ENCODE data around the gene ZBTB16.

The ZBTB16 gene

GRCh38 chr11:114290503-114291235 lies 231.2 kb downstream of the ZBTB16 start:
- no peak for DNase-seq

- DNase-seq = no peak
Observed at GRCh38 chr11:114291381-114291780, 231.9 kb downstream of the ZBTB16 start.

- no peak for DNase-seq
Observed at GRCh38 chr11:114291842-114292680, 232.6 kb downstream of the ZBTB16 start.

GRCh38 chr11:114293201-114293711 lies 233.7 kb downstream of the ZBTB16 start:
- DNase-seq = no peak

- peak in 1 of 2 donors; percentile 34 for DNase-seq
Observed at GRCh38 chr11:114295676-114296604, 236.4 kb downstream of the ZBTB16 start, which contains the start of gene NNMT. TSS of gene NNMT (plus strand) at chr11:114296399. CDS start at chr11:114296557, 158 bp downstream.

DNA sequence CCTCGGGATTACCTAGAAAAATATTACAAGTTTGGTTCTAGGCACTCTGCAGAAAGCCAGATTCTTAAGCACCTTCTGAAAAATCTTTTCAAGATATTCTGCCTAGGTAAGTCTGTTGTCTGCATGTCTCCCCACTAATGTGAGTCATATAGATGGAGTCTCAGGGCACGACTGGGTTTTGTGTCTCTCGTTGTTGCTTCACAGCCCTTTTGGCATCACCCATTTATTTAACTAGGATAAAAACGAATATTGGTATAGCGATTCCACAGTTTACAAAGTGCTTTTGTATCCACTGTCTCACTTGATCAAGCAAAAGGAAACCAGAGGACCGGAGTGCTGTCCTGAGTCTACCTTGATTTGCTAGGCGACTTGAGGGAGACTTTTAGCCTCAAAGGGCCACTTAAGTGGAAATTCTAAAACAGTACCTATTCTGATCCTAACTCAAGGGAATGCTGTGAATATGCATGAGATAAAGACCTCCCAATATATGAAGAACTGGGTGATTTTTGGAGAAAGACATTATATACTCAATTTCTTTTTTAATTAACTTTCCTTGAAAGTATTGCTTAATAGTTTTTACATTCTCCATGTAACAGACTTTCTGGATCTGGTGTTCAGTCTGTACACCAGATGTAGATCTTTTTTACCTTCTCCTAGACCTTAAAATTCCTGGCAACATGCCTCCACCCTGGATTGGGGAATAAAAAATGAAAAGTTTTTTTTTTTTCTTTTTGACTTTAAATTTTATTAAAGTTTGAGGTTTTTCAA lies 237.3 kb downstream of the ZBTB16 start:
- no peak for DNase-seq

- no peak for DNase-seq
Observed at GRCh38 chr11:114297806-114298709, 238.5 kb downstream of the ZBTB16 start.

- no peak for DNase-seq
Observed at GRCh38 chr11:114298710-114299109, 239.2 kb downstream of the ZBTB16 start.

Data from hippocampal formation (tissue), 2 donors.